ENCODE data around the gene PWP1.

The PWP1 gene

DNA sequence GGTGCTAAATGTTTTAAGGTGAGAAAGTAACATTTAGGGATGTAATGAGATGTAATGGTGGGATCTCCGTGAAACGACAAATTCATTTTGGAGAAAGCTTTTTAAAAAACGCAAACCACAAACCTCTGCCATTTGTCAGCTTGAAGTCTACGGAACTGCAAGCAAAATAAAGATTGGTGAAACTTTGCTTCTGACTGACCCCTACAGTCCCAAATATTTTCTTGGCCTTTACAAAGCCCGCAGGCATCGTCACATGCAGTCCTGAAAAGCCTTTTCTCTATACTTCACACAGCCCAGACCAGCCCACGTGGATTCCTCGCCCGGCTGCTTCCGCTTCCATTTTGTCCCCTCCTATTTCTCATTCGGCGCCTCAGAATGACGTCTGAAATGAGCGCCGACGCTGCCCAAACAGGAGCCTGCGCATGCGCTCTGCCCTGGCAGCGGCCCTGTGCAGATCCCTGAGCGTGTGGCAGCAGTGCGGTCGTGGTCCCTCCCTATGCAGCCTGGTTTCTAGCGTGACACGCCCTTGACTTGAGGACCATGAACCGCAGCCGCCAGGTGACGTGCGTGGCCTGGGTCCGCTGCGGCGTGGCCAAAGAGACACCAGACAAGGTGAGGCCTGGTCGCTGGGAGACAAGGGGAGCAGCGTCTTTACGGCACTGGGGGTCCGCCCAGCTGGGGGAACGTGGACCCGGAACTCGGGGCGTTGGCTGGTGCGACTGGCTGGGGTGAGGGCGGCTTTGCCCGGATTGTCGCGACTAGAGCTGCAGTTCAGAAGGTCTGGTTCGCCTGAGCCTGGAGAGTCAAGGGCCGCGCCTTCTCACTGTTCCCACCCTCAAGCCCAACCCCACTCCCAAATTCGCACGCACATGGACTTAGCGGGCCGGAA is at the start of gene PWP1:
PWP1 (plus strand) TSS at position 440 of the 889 bp plus-strand sequence; CDS start at position 541, 101 bp downstream.
- peak; percentile 95 for DNase-seq (ENCODE audit: low spot score)

DNA sequence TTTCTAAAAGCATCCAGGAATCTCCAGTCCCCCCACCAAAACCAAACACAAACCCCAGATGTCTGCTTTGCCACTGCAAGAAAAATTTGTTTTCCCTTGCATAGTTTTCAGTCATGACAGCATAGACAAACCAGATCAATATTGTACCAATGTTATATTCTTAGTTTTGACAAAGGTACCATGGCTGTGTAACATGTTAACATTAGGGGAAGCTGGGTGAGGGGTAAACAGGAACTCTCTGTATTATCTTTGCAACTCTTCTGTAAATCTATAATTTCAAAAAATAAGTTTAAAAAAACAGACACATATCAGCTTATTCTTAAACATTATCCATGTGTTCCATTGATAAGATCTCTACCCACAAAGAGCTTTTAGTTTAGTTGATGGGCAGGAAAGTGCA is 44.4 kb upstream of the PWP1 start:
- DNase-seq (ENCODE audit: low spot score): no peak

DNA sequence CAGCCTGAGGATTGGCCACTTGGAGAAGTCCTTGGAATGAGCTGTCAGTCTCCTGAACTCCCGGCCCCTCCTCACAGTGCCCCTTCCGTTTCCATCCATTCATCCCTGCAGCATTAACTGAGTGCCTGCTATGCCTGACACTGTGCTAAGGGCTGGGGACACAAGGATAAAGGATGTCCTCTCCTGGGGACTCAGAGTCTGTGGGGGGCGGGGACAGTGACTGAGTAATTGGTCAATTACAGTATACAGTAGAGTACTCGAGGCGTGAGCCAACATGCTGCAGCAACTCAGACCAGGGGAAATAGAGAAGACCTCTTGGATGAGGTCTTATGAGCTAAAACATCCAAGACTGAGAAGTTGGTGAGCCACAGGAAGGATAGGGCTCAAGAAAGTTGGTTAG is 43.4 kb upstream of the PWP1 start:
- no peak for DNase-seq (ENCODE audit: low spot score)

DNA sequence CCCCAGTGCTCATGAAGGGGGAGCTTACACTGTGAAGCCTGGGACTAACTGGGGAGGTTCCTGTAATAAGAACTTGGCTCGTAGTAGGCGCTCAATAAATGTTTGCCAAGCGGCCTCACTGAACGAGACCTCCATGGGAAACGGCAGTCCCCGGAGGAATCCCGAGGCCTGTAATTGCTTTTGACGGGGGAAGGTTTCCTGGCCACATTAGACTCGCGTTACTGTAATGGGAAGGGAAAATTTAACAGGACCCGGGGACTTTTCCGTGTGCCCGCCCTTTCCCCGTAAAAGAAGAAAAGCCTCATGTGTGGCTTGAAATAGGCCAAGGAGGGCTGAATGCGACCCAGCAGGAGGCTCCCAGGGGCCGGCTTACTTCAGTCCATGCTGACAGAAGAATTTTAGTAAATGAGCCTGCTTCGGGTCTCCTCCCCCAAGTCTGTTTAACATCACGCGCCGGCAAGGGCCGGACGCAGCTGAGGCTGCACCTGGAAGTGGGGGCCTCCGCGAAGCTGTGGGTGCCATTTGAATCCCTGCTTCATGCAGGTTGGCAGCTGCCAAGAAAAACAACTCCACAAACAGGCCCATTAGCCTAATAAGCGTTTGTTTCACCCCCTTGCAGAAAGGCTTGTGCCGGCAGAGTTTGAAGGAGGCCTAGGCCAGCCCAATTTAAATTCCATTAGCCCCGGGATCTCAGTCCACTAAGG is 39.8 kb upstream of the PWP1 start:
- no peak for DNase-seq (ENCODE audit: low spot score)

DNA sequence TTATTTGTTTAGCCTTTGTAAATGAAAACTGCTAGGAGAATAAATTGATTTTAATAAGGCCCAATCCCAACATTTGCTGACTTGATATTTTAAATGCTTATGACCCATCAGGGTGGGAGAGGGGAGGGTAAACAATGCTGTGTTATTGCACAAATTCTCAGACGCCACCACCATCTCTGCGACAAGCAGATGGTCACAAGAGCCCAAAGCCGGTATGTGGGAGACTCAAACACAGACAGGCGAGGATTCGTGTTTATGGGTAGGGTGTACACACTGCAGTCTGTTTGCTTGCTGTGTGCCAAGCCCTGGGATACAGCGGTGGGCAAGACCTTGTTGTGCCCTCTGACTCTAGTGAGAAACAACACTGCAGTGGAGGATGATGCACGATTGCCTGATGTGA is 39.2 kb upstream of the PWP1 start:
- no peak for DNase-seq (ENCODE audit: low spot score)

DNA sequence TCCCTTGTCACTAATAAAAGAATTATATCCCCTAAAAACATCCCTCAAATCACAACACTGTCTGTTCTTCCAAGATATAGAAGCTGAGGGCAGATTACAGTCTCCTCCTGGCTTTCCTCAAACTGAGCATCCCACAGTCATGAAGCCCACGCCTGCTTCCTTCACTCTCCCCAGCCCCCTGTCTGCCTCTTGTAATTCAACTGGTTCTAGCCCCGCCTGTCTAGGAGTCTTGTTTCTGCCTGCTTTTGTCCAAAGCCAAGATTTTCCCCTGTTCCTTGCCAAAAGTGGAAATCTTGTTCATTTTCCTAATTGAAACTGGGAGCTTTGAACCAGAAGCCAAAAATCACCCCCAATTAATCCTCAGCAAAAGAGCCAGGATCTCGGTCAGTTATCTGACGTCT is 35.9 kb upstream of the PWP1 start:
- no peak for DNase-seq (ENCODE audit: low spot score)

DNA sequence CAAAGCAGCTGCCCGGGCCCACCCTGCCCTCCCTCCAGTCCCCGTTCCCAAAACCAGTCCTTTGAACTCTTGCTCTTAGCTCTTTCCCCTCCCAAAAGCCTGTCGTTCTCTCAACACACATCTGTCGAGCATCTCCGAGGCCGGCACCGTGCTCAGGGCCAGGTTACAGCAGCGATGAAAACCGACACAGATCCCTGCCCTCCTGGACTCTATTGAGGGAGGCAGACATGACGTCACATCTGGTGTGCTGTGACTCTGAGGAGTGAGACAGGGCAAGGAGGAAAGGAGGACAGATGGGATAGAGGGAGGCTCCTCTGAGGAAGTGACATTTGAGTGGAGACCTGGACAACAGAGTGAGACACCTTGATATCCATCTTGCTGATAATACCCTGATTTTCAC is 34.6 kb upstream of the PWP1 start:
- DNase-seq (ENCODE audit: low spot score): no peak

DNA sequence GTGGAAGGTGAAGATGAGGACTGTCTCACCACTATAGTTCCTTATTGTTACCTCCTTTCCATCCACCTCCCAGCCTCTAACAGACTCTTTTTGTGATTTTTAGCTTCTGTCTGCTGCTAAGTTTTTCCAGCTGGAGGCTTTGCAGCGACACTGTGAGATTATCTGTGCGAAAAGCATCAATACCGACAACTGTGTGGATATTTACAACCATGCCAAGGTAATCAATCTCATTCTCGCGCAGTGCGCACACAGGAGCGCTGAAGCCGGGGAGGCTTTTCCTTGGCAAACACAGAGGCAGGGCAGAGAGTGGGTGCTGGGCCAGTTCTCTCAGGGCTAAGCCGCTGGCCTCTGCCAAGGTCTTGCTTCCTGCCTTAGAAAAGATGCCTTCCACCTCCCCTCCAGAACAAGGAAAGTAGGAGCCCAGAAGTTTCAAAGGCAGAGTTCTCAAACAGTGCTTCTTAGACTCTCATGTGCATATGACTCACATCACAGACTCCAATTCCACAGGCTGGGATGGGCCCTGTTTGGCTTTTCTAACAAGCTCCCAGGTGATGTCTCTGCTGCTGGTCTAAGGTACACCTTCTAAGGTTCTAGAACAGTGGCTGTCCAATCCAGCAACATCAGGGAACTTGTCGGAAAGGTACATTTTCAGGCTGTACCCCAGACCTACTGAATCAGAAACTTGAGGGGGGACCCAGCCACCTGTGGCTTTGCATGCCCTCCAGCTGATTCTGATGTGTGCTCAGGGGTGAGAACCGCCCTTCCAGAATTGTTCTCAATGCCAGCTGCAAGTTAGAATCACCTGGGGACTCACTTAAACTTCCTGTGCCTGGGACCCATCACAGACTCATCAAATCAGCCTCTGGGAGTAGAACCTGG is 33.8 kb upstream of the PWP1 start:
- DNase-seq (ENCODE audit: low spot score): no peak

DNA sequence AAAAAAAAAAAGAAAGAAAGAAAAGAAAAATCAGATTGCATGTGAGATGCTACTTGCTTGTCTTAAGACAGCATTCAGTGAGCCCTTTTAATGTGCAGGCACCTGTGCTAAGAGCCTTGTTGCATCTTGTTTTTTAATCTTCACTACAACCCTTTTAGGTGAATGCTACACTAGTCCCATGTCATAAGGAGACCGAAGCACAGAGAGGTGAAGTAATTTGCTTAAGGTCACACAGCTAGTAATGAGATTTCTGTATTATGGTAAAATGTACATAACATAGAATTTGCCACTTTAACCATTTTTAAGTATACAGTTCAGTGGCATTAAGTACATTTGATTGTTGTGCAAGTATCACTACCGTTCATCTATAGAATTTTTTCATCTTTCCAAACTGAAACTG is 32.1 kb upstream of the PWP1 start:
- no peak for DNase-seq (ENCODE audit: low spot score)

DNA sequence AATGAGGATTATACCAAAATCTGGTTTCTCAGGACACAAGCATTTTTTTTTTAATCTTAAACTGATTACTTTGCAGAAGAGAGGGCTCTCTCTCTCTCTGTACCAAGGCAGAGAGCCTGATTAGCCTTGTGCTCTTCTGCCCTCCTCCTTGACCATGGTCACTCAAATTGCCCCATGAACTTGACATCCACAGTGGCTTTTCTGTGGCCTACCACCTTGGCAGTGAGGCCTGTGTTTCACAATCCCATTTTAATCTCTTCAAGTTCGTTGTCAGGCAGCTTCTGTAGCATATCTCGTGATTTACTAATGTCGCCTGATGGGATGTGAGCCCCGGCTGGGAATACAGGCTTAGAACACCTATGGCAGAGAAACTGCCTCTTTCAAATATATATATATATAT is 30.7 kb upstream of the PWP1 start:
- DNase-seq (ENCODE audit: low spot score): no peak

DNA sequence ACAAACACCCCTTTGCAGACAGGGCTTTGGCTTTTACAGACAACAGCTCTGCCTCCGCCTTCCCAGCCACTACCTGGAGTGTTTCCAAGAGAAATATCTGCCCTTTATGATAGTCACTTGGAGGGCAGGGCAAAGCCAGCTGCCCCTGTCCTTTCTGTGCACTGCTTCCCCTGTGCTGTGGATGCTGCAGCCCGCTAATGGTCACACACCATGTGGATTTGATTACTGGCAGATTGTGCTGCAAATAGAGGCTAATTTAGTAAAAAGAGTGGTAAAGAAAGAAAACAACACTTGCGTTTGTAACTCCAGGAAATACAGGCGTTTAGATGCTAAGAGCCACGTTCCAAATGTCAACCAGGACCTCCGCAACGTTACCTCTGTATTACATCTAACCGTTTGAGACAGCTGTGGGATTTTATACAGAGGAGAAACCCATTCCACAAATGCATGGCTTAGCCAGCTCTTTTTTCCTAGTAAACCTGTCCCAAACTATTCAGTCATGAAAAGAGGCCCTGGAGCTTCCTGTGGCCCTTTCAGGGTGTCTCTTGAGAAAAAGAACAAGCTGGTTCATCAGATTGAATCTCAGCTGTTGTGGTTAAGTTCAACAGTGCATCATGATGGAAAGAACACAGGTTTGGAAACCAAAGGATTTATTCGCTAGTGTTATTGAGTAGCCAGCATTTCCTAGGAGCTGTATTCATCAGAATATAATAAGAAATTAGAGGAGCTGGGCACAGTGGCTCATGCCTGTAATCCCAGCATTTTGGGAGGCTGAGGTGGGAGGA is 30.1 kb upstream of the PWP1 start:
- DNase-seq (ENCODE audit: low spot score): no peak

DNA sequence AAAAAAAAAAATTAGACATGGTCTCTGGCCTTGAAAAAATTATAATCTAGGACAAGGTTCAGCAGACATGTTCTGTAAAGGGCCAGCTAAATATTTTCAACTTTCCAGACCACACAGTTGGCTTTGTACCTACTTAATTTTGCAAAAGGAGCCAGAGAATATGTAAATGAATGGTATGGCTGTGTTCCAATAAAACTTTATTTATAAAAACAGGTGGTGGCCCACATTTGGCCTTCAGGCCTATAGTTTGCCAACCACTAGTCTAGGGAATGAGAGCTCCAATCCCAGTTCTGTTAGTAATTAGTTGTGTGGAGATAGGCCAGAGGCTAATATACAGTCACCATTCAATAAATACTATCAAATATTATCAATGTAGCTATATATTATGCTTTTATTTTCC is 29.3 kb upstream of the PWP1 start:
- DNase-seq (ENCODE audit: low spot score): no peak

DNA sequence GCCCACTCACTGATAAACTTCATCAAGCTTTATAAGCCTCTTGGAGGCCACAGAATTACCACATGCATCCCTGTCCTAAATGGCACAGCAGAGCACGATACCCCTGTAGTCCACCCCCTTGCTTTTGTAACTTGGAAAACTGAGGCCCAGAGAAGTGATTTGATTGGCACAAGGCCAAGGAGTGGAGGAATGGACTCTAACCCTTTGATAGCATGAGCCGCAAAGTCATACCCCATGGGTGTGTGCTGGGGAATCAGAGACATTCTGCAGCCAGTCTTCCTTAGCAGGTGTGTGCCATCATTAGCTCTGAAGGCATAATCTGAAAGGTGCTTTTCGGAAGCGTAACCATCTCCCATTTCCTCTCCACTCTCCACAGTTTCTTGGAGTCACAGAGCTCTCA is 28.5 kb upstream of the PWP1 start:
- DNase-seq (ENCODE audit: low spot score): no peak

DNA sequence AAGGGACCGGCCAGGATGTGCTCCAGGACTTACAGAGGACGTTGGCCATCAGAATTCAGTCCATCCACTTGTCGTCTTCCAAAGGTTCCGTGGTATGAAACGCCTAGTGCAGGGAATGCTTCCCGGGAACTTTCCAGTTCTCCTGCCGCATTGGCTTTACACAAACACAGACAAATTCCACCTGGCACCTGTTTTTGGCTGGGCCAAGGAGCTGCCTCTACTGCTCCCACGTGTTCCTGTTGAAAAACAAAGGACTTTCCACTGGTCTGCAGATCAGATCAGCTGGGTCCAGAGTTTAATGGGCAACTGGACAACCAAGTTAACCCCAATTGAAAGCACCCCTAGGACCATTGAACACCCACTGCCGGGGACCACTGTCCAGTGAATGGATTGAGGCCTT is 28.0 kb upstream of the PWP1 start:
- DNase-seq (ENCODE audit: low spot score): no peak

DNA sequence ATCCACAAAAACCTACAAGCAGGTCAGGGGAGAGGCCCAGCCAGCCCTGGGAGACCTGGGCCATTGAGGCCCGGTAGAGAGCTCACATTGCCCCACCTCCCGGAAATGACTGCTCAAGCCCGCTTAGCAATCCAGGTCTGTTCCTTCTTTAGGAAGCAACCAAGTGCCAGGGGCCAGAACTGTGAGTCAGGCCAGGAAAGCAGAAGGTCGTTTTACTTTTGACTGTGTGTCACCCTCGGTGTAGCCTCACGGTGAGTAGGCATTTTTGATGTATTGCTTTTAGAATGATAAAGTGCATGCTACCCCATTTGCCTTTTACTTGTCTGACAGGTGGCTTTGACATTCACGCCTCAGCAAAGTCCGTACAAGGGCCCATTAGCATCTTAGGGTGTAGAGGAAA is 25.4 kb upstream of the PWP1 start:
- no peak for DNase-seq (ENCODE audit: low spot score)

DNA sequence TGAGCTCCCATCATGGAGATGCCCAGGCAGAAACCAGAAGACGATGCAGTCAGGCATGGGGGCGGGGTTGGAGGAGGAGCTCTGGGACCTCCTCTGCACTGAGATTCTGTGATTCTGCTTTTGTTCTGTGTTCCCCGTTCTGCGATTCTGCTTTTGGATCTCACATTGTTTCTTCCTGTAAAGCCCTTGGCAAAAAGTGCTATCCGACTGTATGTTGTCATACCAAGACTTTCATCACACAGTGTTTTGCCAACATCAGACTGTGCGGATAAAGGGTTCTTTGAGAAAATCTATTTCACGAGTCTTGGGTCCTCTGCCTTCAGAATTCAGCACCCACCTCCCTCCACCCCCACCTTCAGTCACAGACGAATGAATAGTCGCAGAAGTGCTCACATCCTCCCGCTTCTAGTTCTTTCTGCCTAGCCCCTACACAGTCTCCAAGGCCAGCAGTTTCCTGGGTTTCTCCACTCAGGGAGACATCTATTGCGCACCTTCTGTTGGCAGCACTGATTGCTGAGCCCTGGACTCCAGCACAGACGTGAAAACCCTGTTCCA is 24.7 kb upstream of the PWP1 start:
- DNase-seq (ENCODE audit: low spot score): no peak

DNA sequence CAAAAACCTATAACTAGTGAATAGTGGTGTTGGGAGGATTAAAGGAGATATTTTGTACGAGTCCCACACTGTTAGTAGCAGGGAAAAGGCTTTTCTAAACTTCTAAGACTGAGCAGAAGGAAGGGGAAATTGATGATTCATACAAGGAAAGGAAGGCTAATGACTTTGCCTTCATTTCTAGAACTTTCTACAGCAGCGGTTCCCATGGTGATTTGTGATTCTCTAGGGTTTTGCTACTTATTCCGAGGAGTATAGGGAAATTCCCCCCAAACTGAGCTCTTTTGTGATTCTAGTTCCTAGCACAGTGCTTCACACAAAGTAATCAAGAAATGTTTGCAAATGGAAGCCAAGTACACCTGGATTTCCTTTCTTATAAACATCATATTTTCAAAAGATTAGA is 23.8 kb upstream of the PWP1 start:
- DNase-seq (ENCODE audit: low spot score): no peak

DNA sequence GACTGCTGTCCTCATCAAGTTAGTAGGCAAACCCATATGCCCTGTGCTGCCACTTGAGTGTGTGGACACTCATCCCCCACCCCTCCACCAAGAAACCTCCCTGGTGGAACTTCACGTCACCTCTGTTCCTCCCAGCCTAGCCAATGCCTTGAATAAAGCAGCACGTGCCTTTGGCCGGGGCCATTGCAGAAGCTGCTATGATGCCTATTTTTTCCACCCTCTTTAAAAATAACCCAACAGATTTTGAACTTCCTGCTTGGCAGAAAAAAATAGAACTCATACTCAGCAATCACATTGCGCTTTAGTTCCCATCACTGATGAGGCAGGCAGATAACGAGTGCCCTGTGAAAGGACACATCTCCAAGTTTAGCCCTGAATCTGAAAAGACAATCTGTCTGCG is 23.1 kb upstream of the PWP1 start:
- DNase-seq (ENCODE audit: low spot score): no peak

DNA sequence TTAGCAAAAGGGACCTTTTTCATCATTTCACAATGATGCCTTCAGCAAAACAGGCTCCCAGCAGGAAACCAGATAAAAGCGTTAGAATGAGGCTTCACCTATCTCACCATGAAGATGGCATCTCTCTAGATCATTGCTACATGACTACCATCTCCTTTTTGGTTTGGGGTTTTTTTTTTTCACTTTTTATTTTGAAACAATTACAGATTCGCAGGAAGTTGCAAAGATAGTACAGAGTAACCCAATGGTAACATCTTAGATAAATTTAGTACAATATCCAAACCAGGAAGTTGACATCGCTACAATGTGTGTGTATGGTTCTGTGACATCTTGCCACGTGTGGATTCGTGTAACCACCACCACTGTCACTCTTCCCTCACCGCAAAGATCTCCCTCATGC is 22.3 kb upstream of the PWP1 start:
- no peak for DNase-seq (ENCODE audit: low spot score)

DNA sequence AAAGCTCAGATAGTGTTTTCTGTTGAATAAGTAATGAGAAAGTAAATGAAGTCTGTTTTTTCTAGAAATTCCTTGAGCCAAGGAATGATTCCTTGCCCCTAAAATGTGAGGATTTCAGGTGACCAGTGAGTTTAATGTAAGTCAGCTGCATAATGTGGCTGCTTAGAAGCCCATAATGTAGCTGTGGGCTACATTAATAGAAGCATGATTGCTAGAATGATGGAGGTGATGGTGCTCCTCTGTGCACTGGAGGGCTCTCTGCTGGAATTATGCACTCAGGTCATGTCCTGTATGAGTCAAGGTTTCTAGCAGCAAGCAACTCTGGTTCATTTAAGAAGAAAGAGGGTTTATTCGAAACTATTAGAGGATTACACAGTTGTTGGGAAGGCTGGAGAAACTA is 19.6 kb upstream of the PWP1 start:
- no peak for DNase-seq (ENCODE audit: low spot score)

DNA sequence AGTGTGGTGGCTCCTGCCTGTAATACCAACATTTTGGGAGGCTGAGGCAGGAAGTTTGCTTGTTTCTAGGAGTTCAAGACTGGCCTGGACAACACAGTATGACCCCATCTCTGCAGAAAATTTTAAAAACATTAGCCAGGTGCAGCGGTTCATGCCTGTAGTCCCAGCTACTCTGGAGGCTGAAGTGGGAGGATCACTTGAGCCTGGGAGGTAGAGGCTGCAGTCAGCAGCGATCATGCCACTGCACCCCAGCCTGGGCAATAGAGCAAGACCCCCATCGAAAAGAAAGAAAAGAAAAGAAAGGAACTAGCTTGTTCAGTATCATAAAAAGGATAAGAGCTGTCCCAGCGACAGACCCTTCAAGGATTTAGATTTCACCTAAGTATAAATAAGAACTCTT is 18.1 kb upstream of the PWP1 start:
- no peak for DNase-seq (ENCODE audit: low spot score)

Measured in hepatic stellate cell (primary cell).